Measurements from ENCODE around the gene TRAPPC5.

Gene TRAPPC5

DNA sequence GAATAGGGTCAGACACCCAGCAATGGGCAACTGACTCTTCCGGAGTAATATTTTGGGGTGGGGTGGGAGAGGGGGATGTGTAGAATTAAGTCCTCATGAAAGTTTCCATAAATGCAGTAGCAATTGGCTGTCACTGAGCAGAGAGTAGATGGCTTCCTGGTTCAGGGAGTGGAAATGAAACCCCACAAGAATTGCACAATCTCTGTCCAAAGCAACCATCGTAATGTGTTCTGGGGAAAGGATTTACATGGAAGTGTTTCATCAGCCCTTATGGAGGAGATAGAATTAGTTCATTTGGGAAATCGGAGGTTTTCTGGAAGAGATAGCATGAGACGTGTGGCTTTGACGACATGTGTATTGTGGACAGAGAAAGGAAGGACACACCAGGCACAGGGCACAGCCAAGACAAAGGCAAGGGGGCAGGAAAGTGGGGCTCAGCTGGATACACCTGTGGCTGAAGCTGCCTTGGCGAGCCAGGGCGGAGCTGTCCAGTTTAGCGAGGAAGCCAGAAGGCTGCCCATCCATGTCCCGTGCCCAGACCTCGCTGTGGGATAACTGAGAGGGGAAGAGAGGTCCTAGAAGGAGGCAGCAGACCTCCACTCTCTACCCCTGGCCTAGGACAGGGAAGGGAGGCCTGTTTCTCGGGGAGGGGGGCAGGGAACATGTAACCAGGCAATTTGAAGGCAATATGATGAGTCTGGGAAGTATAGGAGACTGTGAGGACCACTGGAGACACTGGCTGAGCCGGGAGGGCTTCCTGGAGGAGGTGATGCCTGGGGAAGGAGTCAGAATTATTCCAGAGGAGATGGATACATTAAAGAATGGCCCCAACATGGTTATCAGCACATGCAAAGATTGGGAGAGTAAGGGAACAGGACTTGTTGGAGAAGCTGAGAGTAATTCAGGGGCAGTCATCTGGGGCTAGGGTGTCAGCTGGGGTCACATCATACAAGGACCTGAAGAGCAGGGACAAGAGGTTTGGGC lies 53.9 kb downstream of the TRAPPC5 start:
- no peak for DNase-seq

DNA sequence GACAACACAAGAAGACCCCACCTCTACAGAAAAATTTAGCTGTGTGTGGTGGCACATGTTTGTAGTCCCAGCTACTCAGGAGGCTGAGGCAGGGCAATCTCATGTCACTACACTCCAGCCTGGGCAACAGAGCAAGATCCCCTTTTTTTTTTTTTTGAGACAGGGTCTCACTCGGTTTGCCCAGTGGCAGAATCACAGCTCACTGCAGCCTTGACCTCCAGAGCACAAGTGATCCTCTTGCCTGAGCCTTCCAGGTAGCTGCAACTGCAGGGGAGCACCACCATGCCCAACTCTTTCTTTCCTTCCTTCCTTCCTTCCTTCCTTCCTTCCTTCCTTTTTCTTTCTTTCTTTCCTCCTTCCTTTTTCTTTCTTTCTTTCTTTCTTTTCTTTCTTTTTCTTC lies 55.5 kb downstream of the TRAPPC5 start:
- no peak for DNase-seq

DNA sequence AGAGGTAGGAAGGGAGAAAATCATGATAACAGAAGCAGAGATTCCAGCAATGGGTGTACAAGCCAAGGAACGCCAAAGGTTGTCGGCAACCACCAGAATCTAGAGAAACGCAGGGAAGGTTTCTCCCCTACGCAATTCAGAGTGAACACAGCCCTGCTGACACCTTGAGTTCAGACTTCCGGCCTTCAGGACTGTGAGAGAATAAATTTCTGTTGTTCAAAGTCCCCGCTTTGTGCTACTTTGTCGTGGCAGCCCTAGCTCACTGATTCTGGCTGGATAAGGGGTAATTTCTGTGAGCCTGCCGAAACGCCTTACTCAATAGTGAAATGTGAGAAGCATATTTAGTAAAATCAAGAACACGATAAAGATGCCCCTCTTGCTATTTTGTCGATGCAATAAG lies 56.6 kb downstream of the TRAPPC5 start:
- DNase-seq: no peak

All from stimulated activated CD8-positive, alpha-beta memory T cell treated with anti-CD3 and anti-CD28 coated beads, Interleukin-4, amount 100 ng/mL, for 48 hours (primary cell).